HEK293T (cell line): ENCODE results near the gene MAPK1.
"Not testable (repeated sequence)": the region's sequence is repeated elsewhere in the genome, so short reads cannot be mapped to it uniquely, and the experiment has no call there.

Source experiments
- CTCF ChIA-PET: fragments of 350-600 bp; formaldehyde crosslinking; extraction: SDS; loops from one replicate; lab custom pipeline; 2021; ENCODE audit warnings: antibody characterized with exemption, inconsistent platforms; lab: Yijun Ruan, JAX
- POLR2A ChIA-PET: fragments of 350-600 bp; formaldehyde crosslinking; extraction: SDS; loops from one replicate; lab custom pipeline; 2020; ENCODE audit warnings: antibody characterized with exemption, inconsistent platforms; lab: Yijun Ruan, JAX
- DNase-seq: peaks from one replicate; pipeline ENCODE4 v3.0.0; 2012; ENCODE audit warnings: mixed read lengths; ENCODE audit errors: extremely low spot score
- ARNT ChIP-seq: fragments of 450-650 bp; IDR thresholded peaks from 2 replicates; pipeline ENCODE4 v1.6.1; 2017; ENCODE audit warnings: mild to moderate bottlenecking
- BHLHE40 ChIP-seq: fragments of 450-650 bp; IDR thresholded peaks from 2 replicates; pipeline ENCODE4 v1.6.1; 2016; ENCODE audit warnings: mild to moderate bottlenecking, moderate library complexity, borderline replicate concordance
- CTBP1 ChIP-seq: fragments of 450-650 bp; IDR thresholded peaks from 2 replicates; pipeline ENCODE4 v1.6.1; 2016; ENCODE audit warnings: borderline replicate concordance
- ELF4 ChIP-seq: fragments of 450-650 bp; IDR thresholded peaks from 2 replicates; pipeline ENCODE4 v1.6.1; 2017; ENCODE audit warnings: antibody characterized with exemption
- FOXA1 ChIP-seq: fragments of 450-650 bp; IDR thresholded peaks from 2 replicates; pipeline ENCODE4 v1.6.1; 2016; ENCODE audit warnings: mild to moderate bottlenecking
- FOXK2 ChIP-seq: fragments of 450-650 bp; IDR thresholded peaks from 2 replicates; pipeline ENCODE4 v1.6.1; 2016; ENCODE audit warnings: mild to moderate bottlenecking
- FOXM1 ChIP-seq: fragments of 450-650 bp; IDR thresholded peaks from 2 replicates; pipeline ENCODE4 v1.6.1; 2017; ENCODE audit warnings: mild to moderate bottlenecking, borderline replicate concordance
- HDGF ChIP-seq: fragments of 450-650 bp; IDR thresholded peaks from 2 replicates; pipeline ENCODE4 v1.6.1; 2017; ENCODE audit warnings: antibody characterized with exemption, borderline replicate concordance
- L3MBTL2 ChIP-seq: fragments of 450-650 bp; conservative IDR thresholded peaks from 2 replicates; pipeline ENCODE4 v1.6.1; 2016; ENCODE audit warnings: mild to moderate bottlenecking
- LEF1 ChIP-seq: fragments of 450-650 bp; IDR thresholded peaks from 2 replicates; pipeline ENCODE4 v1.6.1; 2017; ENCODE audit warnings: mild to moderate bottlenecking, borderline replicate concordance
- NFRKB ChIP-seq: fragments of 450-650 bp; IDR thresholded peaks from 2 replicates; pipeline ENCODE4 v1.6.1; 2016; ENCODE audit warnings: mild to moderate bottlenecking, moderate library complexity
- PKNOX1 ChIP-seq: fragments of 450-650 bp; IDR thresholded peaks from 2 replicates; pipeline ENCODE4 v1.6.1; 2016
- SP1 ChIP-seq: fragments of 450-650 bp; IDR thresholded peaks from 2 replicates; pipeline ENCODE4 v1.6.1; 2017
- SUZ12 ChIP-seq: fragments of 450-650 bp; IDR thresholded peaks from 2 replicates; pipeline ENCODE4 v1.6.1; 2016; ENCODE audit warnings: mild to moderate bottlenecking
- TARDBP ChIP-seq: fragments of 450-650 bp; IDR thresholded peaks from 2 replicates; pipeline ENCODE4 v1.6.1; 2016
- ZNF384 ChIP-seq: fragments of 450-650 bp; IDR thresholded peaks from 2 replicates; pipeline ENCODE4 v1.6.1; 2016

MAPK1 gene

DNA sequence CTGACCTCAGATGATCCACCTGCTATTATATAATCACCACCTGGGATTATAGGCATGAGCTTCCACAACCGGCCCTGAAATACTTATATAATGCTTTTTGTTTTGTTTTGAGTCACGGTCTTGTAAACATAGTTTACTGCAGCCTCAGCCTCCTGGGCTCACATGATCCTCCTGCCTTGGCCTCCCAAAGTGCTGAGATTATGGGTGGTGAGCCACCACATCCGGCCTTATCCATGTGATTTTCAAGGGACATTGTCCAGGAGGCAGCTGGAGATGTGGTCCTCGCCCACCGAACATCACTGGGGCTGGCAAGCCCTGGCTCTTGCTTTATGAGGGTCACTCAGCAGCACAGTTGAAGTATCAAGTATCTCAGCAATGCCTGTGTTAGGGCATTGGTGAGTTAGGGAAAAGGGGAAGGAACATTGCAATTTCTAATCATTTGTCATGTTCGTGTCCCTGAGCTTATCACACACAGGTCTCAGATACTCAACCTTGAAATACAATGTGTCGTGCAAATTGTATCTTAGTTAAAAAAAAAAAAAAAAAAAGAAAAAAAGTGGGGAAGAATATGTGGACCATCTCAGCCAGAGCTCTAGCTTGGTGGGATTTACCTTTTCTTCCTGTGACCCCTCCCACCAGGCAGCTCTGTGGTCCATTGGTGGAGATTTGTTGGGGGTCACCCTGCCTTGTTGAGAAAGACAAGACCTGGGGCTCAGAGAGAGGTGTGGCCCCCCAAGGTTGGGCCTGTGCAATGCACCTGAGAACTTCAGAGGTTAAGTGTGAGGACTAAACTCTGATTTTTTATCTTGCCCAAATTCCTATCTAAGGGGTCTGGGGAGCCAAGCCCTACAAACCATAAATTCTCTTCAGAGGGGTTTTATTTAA, 40.4 kb upstream of the MAPK1 start:
- POLR2A ChIA-PET, result no interaction called here
- no peak for TF ChIP-seq PKNOX1
- TF ChIP-seq FOXK2, result no peak
- no peak for TF ChIP-seq TARDBP
- CTCF ChIA-PET, result interaction anchor here (0.6 to 1.0 kb wide), 2 partner anchors 31 to 278 kb away, joined by 3 to 6 read pairs; partner anchors contain the start of gene YDJC
- no peak for DNase-seq

- CTCF ChIA-PET, POLR2A ChIA-PET, DNase-seq: not testable (repeated sequence)
Observed at GRCh38 chr22:21905234-21905633, 37.8 kb upstream of the MAPK1 start.

- TF ChIP-seq LEF1 (no peak), HDGF (no peak), ZNF384 (no peak), ARNT (no peak), FOXA1 (no peak), CTBP1 (no peak), SP1 (no peak), TARDBP (no peak), FOXM1 (no peak), PKNOX1 (no peak), NFRKB (no peak), ELF4 (no peak), L3MBTL2 (no peak), SUZ12 (no peak), FOXK2 (no peak), BHLHE40 (no peak)
- POLR2A ChIA-PET, result no interaction called here
- peak; percentile 7 for DNase-seq
- CTCF ChIA-PET, result no interaction called here
Observed at GRCh38 chr22:21904250-21904789, 36.9 kb upstream of the MAPK1 start.

GRCh38 chr22:21903283-21903682, 35.8 kb upstream of the MAPK1 start:
- ChIA-PET POLR2A (no interaction called here), CTCF (interaction anchor here (0.7 kb wide), 1 partner anchor 195 kb away, joined by 6 read pairs; no protein-coding TSS in a partner anchor)
- TF ChIP-seq HDGF, result no peak
- TF ChIP-seq ARNT, result no peak
- TF ChIP-seq FOXA1, result no peak
- no peak for TF ChIP-seq PKNOX1
- TF ChIP-seq BHLHE40, result no peak
- no peak for TF ChIP-seq NFRKB
- no peak for TF ChIP-seq TARDBP
- no peak for TF ChIP-seq CTBP1
- no peak for TF ChIP-seq FOXM1
- TF ChIP-seq SUZ12, result no peak
- no peak for TF ChIP-seq L3MBTL2
- DNase-seq, result no peak

DNA sequence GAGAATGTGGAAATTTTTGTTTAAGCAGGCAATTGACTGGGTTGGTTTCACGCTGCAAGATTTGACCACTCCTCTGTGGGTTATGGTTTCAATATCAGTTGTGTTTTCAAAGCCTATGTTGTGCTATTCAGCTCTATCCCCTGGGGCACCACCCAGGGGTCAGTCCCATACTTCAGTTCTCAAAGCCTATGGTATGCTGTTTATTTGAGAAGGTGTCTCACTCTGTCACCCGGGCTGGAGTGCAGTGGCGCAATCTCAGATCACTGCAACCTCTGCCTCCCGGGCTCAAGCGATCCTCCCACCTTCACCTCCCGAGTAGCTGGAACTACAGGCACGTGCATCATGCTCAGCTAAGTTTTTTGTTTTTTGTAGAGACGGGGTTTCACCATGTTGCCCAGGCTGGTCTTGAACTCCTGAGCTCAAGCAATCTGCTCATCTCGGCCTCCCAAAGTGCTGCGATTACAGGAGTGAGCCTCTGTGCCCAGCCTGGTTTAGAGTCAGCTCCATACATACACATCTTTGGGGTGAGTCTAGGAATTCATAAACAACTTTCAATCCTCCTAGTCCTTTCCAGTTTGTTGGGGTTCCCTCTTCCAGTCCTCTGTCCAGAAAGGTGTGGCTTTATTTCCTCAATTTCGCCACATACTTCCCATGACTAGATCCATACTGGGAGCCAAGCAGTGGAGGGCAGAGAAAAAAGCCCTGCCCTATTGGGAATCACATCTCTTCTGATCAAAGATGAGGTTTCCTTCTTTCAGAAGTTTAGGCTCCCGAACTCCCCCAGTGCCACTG, 35.0 kb upstream of the MAPK1 start:
- POLR2A ChIA-PET, result interaction anchor here (0.8 kb wide), 1 partner anchor 11 kb away, joined by 3 read pairs; no protein-coding TSS in a partner anchor
- CTCF ChIA-PET, result no interaction called here
- no peak for DNase-seq
- TF ChIP-seq SUZ12, result no peak
- no peak for TF ChIP-seq L3MBTL2

DNA sequence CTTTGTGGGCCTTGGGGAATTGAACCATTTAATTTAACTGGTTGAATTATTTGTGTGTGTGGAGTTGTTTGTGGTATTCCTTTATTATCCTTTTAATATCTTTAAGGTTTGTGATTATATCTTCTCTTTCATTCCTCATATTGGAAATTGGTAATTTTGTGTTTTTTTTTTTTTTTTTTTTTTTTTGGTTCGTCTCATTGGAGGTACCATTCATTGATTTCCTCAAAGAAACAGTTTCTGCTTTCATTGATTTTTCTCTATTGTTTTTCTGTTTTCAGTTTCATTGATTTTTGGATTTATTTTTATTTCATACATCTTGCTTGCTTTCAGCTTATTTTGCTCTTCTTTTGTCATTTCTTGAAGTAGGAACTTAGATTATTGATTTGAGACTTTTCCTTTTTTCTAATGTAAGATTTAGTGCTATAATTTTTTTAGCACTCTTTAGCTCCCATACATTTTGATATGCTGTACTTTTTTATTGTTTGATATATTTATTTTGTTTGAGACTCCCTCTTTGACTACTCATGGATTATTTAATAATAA, 31.0 kb upstream of the MAPK1 start:
- ChIA-PET CTCF (no interaction called here), POLR2A (no interaction called here)
- DNase-seq, result no peak
- TF ChIP-seq HDGF (no peak), ZNF384 (0 out of 2 replicates have a peak, but pooled peaks have one; percentile 15)
